Measurements from ENCODE around the gene FSCB.
"Not testable (repeated sequence)": the region's sequence is repeated elsewhere in the genome, so short reads cannot be mapped to it uniquely, and the experiment has no call there.

The FSCB gene

DNA sequence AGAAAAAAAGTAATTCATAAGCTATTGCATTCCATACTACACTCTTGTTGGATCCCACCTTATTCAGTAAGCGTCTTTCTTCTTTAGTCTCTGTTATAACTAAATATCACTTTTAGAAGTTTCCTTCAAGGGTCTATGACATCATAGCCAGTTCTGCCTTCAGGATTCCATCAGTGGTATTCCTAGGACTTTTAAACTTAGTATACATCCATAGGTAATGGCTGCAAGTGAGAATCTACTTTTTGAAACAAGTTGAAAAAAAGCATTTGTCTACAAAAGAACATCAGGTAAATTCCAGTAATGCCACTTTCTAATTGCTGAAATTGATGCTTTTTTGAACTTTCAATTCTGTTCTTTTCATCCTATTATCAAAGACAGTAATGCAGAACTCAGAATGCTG lies at the start of gene FSCB:
Gene FSCB, minus strand, starts transcription at position 101 of the 400 bp plus-strand sequence. CDS start 296 bp downstream, outside the sequence.
- no peak within 1 kb of the TSS for H3K4me3 ChIP-seq (ENCODE audit: low read depth, low read length)
- H3K27ac ChIP-seq (ENCODE audit: low read depth, low read length), result no peak within 1 kb of the TSS
- H3K79me2 ChIP-seq (ENCODE audit: control insufficient read depth, insufficient read depth, low read length, unreplicated experiment), result no peaks in the 10 kb centered on the region
- no peaks in the 10 kb centered on the region for H3K4me1 ChIP-seq (ENCODE audit: control insufficient read depth, insufficient read depth, low read length, unreplicated experiment)
- H3K36me3 ChIP-seq (ENCODE audit: insufficient read depth, low read length), result no peaks in the 10 kb centered on the region
- H3K27me3 ChIP-seq (ENCODE audit: insufficient read depth, low read length), result no peaks in the 10 kb centered on the region
- H2AFZ ChIP-seq (ENCODE audit: low read length, unreplicated experiment), result no peak within 1 kb of the TSS

DNA sequence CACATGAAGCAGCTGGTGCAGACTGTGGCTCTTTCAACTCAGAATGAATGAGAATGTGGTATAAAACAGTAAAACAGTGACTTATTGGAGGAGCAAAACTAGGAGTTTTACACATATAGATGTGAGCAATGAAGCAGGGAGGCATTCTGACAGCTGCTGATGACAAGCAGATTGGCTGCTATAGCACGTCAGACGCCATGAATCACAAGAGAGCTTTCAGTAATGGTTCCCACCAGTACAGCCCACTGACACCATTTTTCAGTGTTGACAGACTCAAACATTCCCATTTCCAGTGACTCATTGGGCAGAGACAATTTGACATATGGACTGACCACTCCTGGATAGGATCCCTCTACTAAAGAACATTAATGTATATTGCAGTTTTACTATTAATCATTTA lies 24.6 kb upstream of the FSCB start:
- Histone ChIP-seq H2AFZ (ENCODE audit: low read length, unreplicated experiment) (no peak overlapping the region), H3K27ac (ENCODE audit: low read depth, low read length) (no peak overlapping the region)

DNA sequence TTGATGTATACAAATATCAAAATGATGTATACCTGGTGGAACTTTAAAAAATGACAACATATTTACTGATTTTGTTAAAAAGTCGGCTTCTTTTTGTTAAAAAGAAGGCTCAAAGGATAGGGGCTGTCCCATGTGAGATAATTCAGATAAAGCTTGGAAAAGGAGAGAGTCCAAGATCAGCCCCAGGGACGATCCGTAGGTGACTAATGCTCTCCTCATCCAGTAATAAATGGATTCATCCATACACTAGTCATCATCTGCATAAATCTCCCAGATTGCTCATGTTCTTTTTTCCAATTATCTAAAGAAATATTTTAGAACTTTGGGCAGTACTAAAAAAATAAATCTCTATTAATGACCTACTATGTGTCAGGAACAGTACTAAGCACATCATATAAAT lies 23.4 kb upstream of the FSCB start:
- H2AFZ ChIP-seq (ENCODE audit: low read length, unreplicated experiment), result no peak overlapping the region
- no peaks in the 10 kb centered on the region for H3K79me2 ChIP-seq (ENCODE audit: control insufficient read depth, insufficient read depth, low read length, unreplicated experiment)
- no peaks in the 10 kb centered on the region for H3K4me1 ChIP-seq (ENCODE audit: control insufficient read depth, insufficient read depth, low read length, unreplicated experiment)
- H3K27me3 ChIP-seq (ENCODE audit: insufficient read depth, low read length), result no peaks in the 10 kb centered on the region
- H3K4me3 ChIP-seq (ENCODE audit: low read depth, low read length), result no peak overlapping the region
- H3K27ac ChIP-seq (ENCODE audit: low read depth, low read length), result no peak overlapping the region
- no peaks in the 10 kb centered on the region for H3K36me3 ChIP-seq (ENCODE audit: insufficient read depth, low read length)

More for the DNA sequence above, 24.6 kb upstream of the FSCB start:
- Histone ChIP-seq H3K27me3 (ENCODE audit: insufficient read depth, low read length) (no peaks in the 10 kb centered on the region), H3K4me1 (ENCODE audit: control insufficient read depth, insufficient read depth, low read length, unreplicated experiment) (no peaks in the 10 kb centered on the region), H3K36me3 (ENCODE audit: insufficient read depth, low read length) (no peaks in the 10 kb centered on the region), H3K79me2 (ENCODE audit: control insufficient read depth, insufficient read depth, low read length, unreplicated experiment) (no peaks in the 10 kb centered on the region), H3K4me3 (ENCODE audit: low read depth, low read length) (no peak overlapping the region)

DNA sequence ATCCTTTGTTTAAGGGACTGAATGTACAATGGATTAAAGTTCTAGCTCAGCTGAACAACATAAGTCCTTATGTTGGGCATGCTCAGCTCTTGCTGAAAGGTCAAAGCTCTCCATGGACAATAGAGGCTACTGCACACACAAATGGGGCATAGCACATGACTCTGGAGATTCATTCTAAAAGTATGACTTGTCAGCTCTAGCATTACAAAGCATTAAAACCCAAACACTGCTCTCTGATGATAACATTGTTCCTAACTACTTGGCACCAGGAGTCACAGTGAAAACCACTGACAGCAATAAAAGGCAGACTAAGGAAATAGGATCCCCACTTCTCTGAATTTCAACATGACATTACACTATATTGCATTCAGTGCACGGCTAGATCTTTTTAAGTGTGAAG lies 21.9 kb upstream of the FSCB start:
- H3K79me2 ChIP-seq (ENCODE audit: control insufficient read depth, insufficient read depth, low read length, unreplicated experiment), result no peaks in the 10 kb centered on the region
- H3K4me1 ChIP-seq (ENCODE audit: control insufficient read depth, insufficient read depth, low read length, unreplicated experiment), result no peaks in the 10 kb centered on the region
- no peak overlapping the region for H2AFZ ChIP-seq (ENCODE audit: low read length, unreplicated experiment)
- H3K27ac ChIP-seq (ENCODE audit: low read depth, low read length), result no peak overlapping the region
- no peaks in the 10 kb centered on the region for H3K36me3 ChIP-seq (ENCODE audit: insufficient read depth, low read length)
- no peaks in the 10 kb centered on the region for H3K27me3 ChIP-seq (ENCODE audit: insufficient read depth, low read length)
- no peak overlapping the region for H3K4me3 ChIP-seq (ENCODE audit: low read depth, low read length)

GRCh38 chr14:44528180-44528579 lies 21.1 kb upstream of the FSCB start:
- Histone ChIP-seq H3K4me3 (ENCODE audit: low read depth, low read length) (no peak overlapping the region), H3K4me1 (ENCODE audit: control insufficient read depth, insufficient read depth, low read length, unreplicated experiment) (no peaks in the 10 kb centered on the region), H2AFZ (ENCODE audit: low read length, unreplicated experiment) (no peak overlapping the region), H3K36me3 (ENCODE audit: insufficient read depth, low read length) (no peaks in the 10 kb centered on the region), H3K27me3 (ENCODE audit: insufficient read depth, low read length) (no peaks in the 10 kb centered on the region), H3K27ac (ENCODE audit: low read depth, low read length) (no peak overlapping the region), H3K79me2 (ENCODE audit: control insufficient read depth, insufficient read depth, low read length, unreplicated experiment) (no peaks in the 10 kb centered on the region)

- no peak overlapping the region for H3K27ac ChIP-seq (ENCODE audit: low read depth, low read length)
- H3K36me3 ChIP-seq (ENCODE audit: insufficient read depth, low read length), result no peaks in the 10 kb centered on the region
- no peak overlapping the region for H2AFZ ChIP-seq (ENCODE audit: low read length, unreplicated experiment)
- no peaks in the 10 kb centered on the region for H3K27me3 ChIP-seq (ENCODE audit: insufficient read depth, low read length)
- no peak overlapping the region for H3K4me3 ChIP-seq (ENCODE audit: low read depth, low read length)
- H3K79me2 ChIP-seq (ENCODE audit: control insufficient read depth, insufficient read depth, low read length, unreplicated experiment), result no peaks in the 10 kb centered on the region
- no peaks in the 10 kb centered on the region for H3K4me1 ChIP-seq (ENCODE audit: control insufficient read depth, insufficient read depth, low read length, unreplicated experiment)
Measured at GRCh38 chr14:44525237-44525636, 18.2 kb upstream of the FSCB start.

- H3K27ac ChIP-seq (ENCODE audit: low read depth, low read length); H3K79me2 ChIP-seq (ENCODE audit: control insufficient read depth, insufficient read depth, low read length, unreplicated experiment); H2AFZ ChIP-seq (ENCODE audit: low read length, unreplicated experiment); H3K27me3 ChIP-seq (ENCODE audit: insufficient read depth, low read length); H3K4me1 ChIP-seq (ENCODE audit: control insufficient read depth, insufficient read depth, low read length, unreplicated experiment); H3K4me3 ChIP-seq (ENCODE audit: low read depth, low read length); H3K36me3 ChIP-seq (ENCODE audit: insufficient read depth, low read length): not testable (repeated sequence)
Measured at GRCh38 chr14:44515668-44516067, 8.6 kb upstream of the FSCB start.

GRCh38 chr14:44508834-44509233 lies 1.8 kb upstream of the FSCB start:
- no peaks in the 10 kb centered on the region for H3K36me3 ChIP-seq (ENCODE audit: insufficient read depth, low read length)
- no peaks in the 10 kb centered on the region for H3K4me1 ChIP-seq (ENCODE audit: control insufficient read depth, insufficient read depth, low read length, unreplicated experiment)
- H3K79me2 ChIP-seq (ENCODE audit: control insufficient read depth, insufficient read depth, low read length, unreplicated experiment), result no peaks in the 10 kb centered on the region
- H3K27me3 ChIP-seq (ENCODE audit: insufficient read depth, low read length), result no peaks in the 10 kb centered on the region
- H3K27ac ChIP-seq (ENCODE audit: low read depth, low read length), result no peak overlapping the region
- no peak overlapping the region for H3K4me3 ChIP-seq (ENCODE audit: low read depth, low read length)
- no peak overlapping the region for H2AFZ ChIP-seq (ENCODE audit: low read length, unreplicated experiment)

DNA sequence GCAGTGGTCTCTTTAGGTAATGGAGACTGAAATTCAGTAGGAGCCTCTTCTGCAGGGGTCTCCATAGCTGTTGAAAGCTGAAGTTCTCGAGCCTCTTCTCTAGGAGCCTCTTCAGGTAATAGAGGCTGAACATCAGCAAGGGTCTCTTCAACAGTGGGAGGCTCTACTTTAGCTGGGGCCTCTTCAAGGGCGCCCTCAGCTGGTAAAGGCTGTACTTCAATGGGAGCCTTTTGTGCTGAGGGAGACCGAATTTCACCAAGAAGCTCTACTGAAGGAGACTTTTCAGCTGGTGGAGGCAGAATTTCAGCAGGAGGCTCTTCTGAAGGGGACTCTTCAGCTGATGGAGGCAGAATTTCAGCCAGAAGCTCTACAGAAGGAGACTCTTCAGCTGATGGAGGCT lies 1.5 kb downstream of the FSCB start:
- Histone ChIP-seq H3K27ac (ENCODE audit: low read depth, low read length) (no peak overlapping the region), H3K4me3 (ENCODE audit: low read depth, low read length) (no peak overlapping the region), H2AFZ (ENCODE audit: low read length, unreplicated experiment) (no peak overlapping the region), H3K4me1 (ENCODE audit: control insufficient read depth, insufficient read depth, low read length, unreplicated experiment) (no peaks in the 10 kb centered on the region), H3K27me3 (ENCODE audit: insufficient read depth, low read length) (no peaks in the 10 kb centered on the region), H3K36me3 (ENCODE audit: insufficient read depth, low read length) (no peaks in the 10 kb centered on the region), H3K79me2 (ENCODE audit: control insufficient read depth, insufficient read depth, low read length, unreplicated experiment) (no peaks in the 10 kb centered on the region)

DNA sequence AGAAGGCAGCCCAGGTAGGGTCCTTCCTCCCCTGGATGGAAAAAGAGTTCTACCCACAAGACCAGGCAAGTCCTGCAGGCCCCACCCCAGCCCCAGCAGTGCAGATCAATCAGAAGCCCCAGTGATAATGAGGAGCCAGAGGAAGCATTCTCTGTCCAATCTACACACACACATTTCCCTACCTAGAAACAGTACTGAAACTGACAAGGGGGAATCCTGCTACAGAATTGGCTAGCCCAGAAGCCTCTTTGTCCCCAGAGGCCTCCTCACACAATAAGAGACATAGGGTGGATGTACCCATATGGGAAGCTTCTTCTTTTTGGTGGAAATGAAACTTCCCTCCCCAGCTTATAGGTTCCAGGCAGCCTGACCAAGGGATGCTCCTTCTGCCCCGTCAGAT lies 9.9 kb downstream of the FSCB start:
- Histone ChIP-seq H3K36me3 (ENCODE audit: insufficient read depth, low read length) (no peaks in the 10 kb centered on the region), H2AFZ (ENCODE audit: low read length, unreplicated experiment) (no peak overlapping the region), H3K4me3 (ENCODE audit: low read depth, low read length) (no peak overlapping the region), H3K27ac (ENCODE audit: low read depth, low read length) (no peak overlapping the region), H3K4me1 (ENCODE audit: control insufficient read depth, insufficient read depth, low read length, unreplicated experiment) (no peaks in the 10 kb centered on the region), H3K79me2 (ENCODE audit: control insufficient read depth, insufficient read depth, low read length, unreplicated experiment) (no peaks in the 10 kb centered on the region), H3K27me3 (ENCODE audit: insufficient read depth, low read length) (no peaks in the 10 kb centered on the region)

DNA sequence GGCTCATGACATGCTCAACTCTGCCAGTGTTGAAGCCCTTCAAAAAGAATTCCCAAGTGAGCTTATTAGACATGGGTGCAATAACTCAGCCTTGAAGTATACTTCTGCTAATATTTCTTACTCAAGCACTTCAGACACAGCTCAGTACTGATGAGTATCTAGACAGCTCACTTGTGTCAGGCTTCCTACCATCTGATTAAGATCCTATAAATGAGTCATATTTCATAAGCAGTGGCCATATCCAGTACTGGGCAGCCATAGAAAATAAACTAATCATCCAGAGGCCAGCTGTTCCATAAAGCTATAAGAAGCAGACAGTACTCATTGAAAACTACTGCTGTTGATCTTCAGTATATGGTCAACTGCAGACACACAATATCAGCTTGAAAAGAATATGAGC lies 12.9 kb downstream of the FSCB start:
- Histone ChIP-seq H3K4me3 (ENCODE audit: low read depth, low read length) (no peak overlapping the region), H3K4me1 (ENCODE audit: control insufficient read depth, insufficient read depth, low read length, unreplicated experiment) (no peaks in the 10 kb centered on the region), H2AFZ (ENCODE audit: low read length, unreplicated experiment) (no peak overlapping the region), H3K27ac (ENCODE audit: low read depth, low read length) (no peak overlapping the region), H3K79me2 (ENCODE audit: control insufficient read depth, insufficient read depth, low read length, unreplicated experiment) (no peaks in the 10 kb centered on the region), H3K36me3 (ENCODE audit: insufficient read depth, low read length) (no peaks in the 10 kb centered on the region), H3K27me3 (ENCODE audit: insufficient read depth, low read length) (no peaks in the 10 kb centered on the region)

GRCh38 chr14:44490966-44491365 lies 16.1 kb downstream of the FSCB start:
- Histone ChIP-seq H3K4me3 (ENCODE audit: low read depth, low read length) (no peak overlapping the region), H3K79me2 (ENCODE audit: control insufficient read depth, insufficient read depth, low read length, unreplicated experiment) (no peaks in the 10 kb centered on the region), H3K4me1 (ENCODE audit: control insufficient read depth, insufficient read depth, low read length, unreplicated experiment) (no peaks in the 10 kb centered on the region), H2AFZ (ENCODE audit: low read length, unreplicated experiment) (no peak overlapping the region), H3K27ac (ENCODE audit: low read depth, low read length) (no peak overlapping the region), H3K36me3 (ENCODE audit: insufficient read depth, low read length) (no peaks in the 10 kb centered on the region), H3K27me3 (ENCODE audit: insufficient read depth, low read length) (no peaks in the 10 kb centered on the region)

Measured in ACC112 (cell line).